ENCODE data around the gene C14orf93. TPM values are rescaled to one million over a fixed set of nuclear protein-coding genes. Genes with fewer than 3 reads are reported as not detected.

The C14orf93 gene
- total RNA-seq, 2 experiments from 2014 or later, result 7.6 to 8.4 TPM

- Histone ChIP-seq H3K36me3 (ENCODE audit: insufficient read depth, low read length) (no peaks in the 10 kb centered on the region), H3K27ac (ENCODE audit: low read depth in 1 of 2, low read length in 2 of 2) (no peak overlapping the region), H3K4me1 (ENCODE audit: insufficient read depth, low read length) (no peaks in the 10 kb centered on the region), H3K9me3 (ENCODE audit: control insufficient read depth in 1 of 2, insufficient read depth in 1 of 2, low read length in 2 of 2) (no peaks in the 10 kb centered on the region), H3K4me3 (ENCODE audit: low read length) (no peak overlapping the region), H3K27me3 (ENCODE audit: control insufficient read depth in 1 of 2, insufficient read depth in 2 of 2, low read length in 2 of 2) (no peaks in the 10 kb centered on the region)
- Mint-ChIP-seq H3K9me3 (no peaks in the 10 kb centered on the region), H3K36me3 (ENCODE audit: low read depth) (no peaks in the 10 kb centered on the region), H3K27ac (no peak overlapping the region), H3K4me1 (ENCODE audit: low read depth) (peaks cover 3% of the 10 kb centered on the region), H3K4me3 (no peak overlapping the region), H3K27me3 (no peaks in the 10 kb centered on the region)
- ATAC-seq (ENCODE audit: poor library complexity) (no peak), DNase-seq (no peak)
- no peak for TF ChIP-seq CTCF (IDR thresholded peaks at IDR 0.05)
- ChIA-PET CTCF (interaction anchor here (0.9 to 4.4 kb wide), 3 partner anchors 12 to 83 kb away, joined by 4 to 23 read pairs (median 11); partner anchors contain the start of gene CDH24), POLR2A (no interaction called here)
- intact Hi-C loops (cut with DNase I, micrococcal nuclease), result no loop called here
Measured at GRCh38 chr14:22974530-22975313, 35.2 kb downstream of the C14orf93 start.

GRCh38 chr14:22973217-22974032, 36.5 kb downstream of the C14orf93 start:
- H3K9me3 ChIP-seq (ENCODE audit: control insufficient read depth in 1 of 2, insufficient read depth in 1 of 2, low read length in 2 of 2), result no peaks in the 10 kb centered on the region
- Mint-ChIP-seq H3K27ac (no peak overlapping the region), H3K4me3 (no peak overlapping the region), H3K27me3 (no peaks in the 10 kb centered on the region), H3K9me3 (no peaks in the 10 kb centered on the region), H3K36me3 (ENCODE audit: low read depth) (no peaks in the 10 kb centered on the region), H3K4me1 (ENCODE audit: low read depth) (no peaks in the 10 kb centered on the region)
- peak; percentile 69 for ATAC-seq (ENCODE audit: poor library complexity)
- ChIA-PET CTCF (interaction anchor here (0.5 to 4.4 kb wide), 10 partner anchors 9 to 208 kb away, joined by 3 to 42 read pairs (median 6); partner anchors contain the start of genes AJUBA, CDH24 and PRMT5), POLR2A (interaction anchor here (0.8 to 2.4 kb wide), 6 partner anchors 9 to 101 kb away, joined by 3 to 16 read pairs (median 3); partner anchors contain the start of genes AJUBA and HAUS4)
- no peak overlapping the region for H3K27ac ChIP-seq (ENCODE audit: low read depth in 1 of 2, low read length in 2 of 2)
- no peak overlapping the region for H3K4me3 ChIP-seq (ENCODE audit: low read length)
- no peaks in the 10 kb centered on the region for H3K27me3 ChIP-seq (ENCODE audit: control insufficient read depth in 1 of 2, insufficient read depth in 2 of 2, low read length in 2 of 2)
- DNase-seq, result peak in 9 of 14 experiments; percentile 14 to 73 (median 43)
- no peaks in the 10 kb centered on the region for H3K36me3 ChIP-seq (ENCODE audit: insufficient read depth, low read length)
- intact Hi-C loops (cut with DNase I, micrococcal nuclease), result loop anchor here (1.0 kb wide), 1 partner anchor 10 kb away; no protein-coding TSS in a partner anchor
- peak; percentile 75 for TF ChIP-seq CTCF (IDR thresholded peaks at IDR 0.05)
- H3K4me1 ChIP-seq (ENCODE audit: insufficient read depth, low read length), result no peaks in the 10 kb centered on the region

GRCh38 chr14:22972313-22972930, 37.5 kb downstream of the C14orf93 start:
- CTCF ChIA-PET, result interaction anchor here (0.5 to 4.4 kb wide), 6 partner anchors 10 to 207 kb away, joined by 3 to 42 read pairs (median 16); partner anchors contain the start of genes AJUBA, CDH24 and PRMT5
- H3K4me3 ChIP-seq (ENCODE audit: low read length), result no peak overlapping the region
- Mint-ChIP-seq H3K4me1 (ENCODE audit: low read depth) (no peaks in the 10 kb centered on the region), H3K27me3 (no peaks in the 10 kb centered on the region), H3K27ac (no peak overlapping the region), H3K36me3 (ENCODE audit: low read depth) (no peaks in the 10 kb centered on the region), H3K9me3 (no peaks in the 10 kb centered on the region), H3K4me3 (no peak overlapping the region)
- intact Hi-C loops (cut with DNase I, micrococcal nuclease), result no loop called here
- no peaks in the 10 kb centered on the region for H3K4me1 ChIP-seq (ENCODE audit: insufficient read depth, low read length)
- H3K27ac ChIP-seq (ENCODE audit: low read depth in 1 of 2, low read length in 2 of 2), result no peak overlapping the region
- no peak for TF ChIP-seq CTCF (IDR thresholded peaks at IDR 0.05)
- H3K36me3 ChIP-seq (ENCODE audit: insufficient read depth, low read length), result no peaks in the 10 kb centered on the region
- POLR2A ChIA-PET, result interaction anchor here (0.8 to 2.4 kb wide), 5 partner anchors 10 to 85 kb away, joined by 3 to 16 read pairs (median 4); partner anchors contain the start of genes AJUBA and CDH24
- ATAC-seq (ENCODE audit: poor library complexity) (no peak), DNase-seq (no peak)
- H3K9me3 ChIP-seq (ENCODE audit: control insufficient read depth in 1 of 2, insufficient read depth in 1 of 2, low read length in 2 of 2), result no peaks in the 10 kb centered on the region
- no peaks in the 10 kb centered on the region for H3K27me3 ChIP-seq (ENCODE audit: control insufficient read depth in 1 of 2, insufficient read depth in 2 of 2, low read length in 2 of 2)

Data from CD4-positive, alpha-beta T cell (primary cell).